Left hindlimb (tissue), 1 donor: ENCODE data around the gene TUT1.

Source experiments
- DNase-seq: peaks from one replicate; pipeline ENCODE4 v3.0.0-alpha.2; 2018

TUT1 gene

GRCh38 chr11:62539238-62539925 lies 51.9 kb downstream of the TUT1 start:
- peak; percentile 87 for DNase-seq

GRCh38 chr11:62538470-62539237 lies 52.7 kb downstream of the TUT1 start:
- no peak for DNase-seq

- DNase-seq = no peak
Observed at GRCh38 chr11:62536301-62536957, 54.9 kb downstream of the TUT1 start.

- DNase-seq = no peak
Observed at GRCh38 chr11:62535802-62536201, 55.5 kb downstream of the TUT1 start.

GRCh38 chr11:62534779-62535545 lies 56.4 kb downstream of the TUT1 start:
- no peak for DNase-seq

GRCh38 chr11:62532096-62532495 lies 59.2 kb downstream of the TUT1 start:
- DNase-seq = no peak
